Mucosa of stomach (tissue), 1 donor: Measurements from ENCODE around the gene CACTIN.

Experiments
- H3K27me3 ChIP-seq: one replicate; pipeline ENCODE4 v1.7.0; 2013; ENCODE audit warnings: mild to moderate bottlenecking, low read length; ENCODE audit not compliant: control insufficient read depth, insufficient read depth
- H3K36me3 ChIP-seq: one replicate; pipeline ENCODE4 v1.7.0; 2013; ENCODE audit warnings: low read length; ENCODE audit not compliant: control insufficient read depth, insufficient read depth
- H3K4me1 ChIP-seq: one replicate; pipeline ENCODE4 v1.7.0; 2013; ENCODE audit warnings: mild to moderate bottlenecking, low read length; ENCODE audit not compliant: control insufficient read depth, insufficient read depth
- H3K4me3 ChIP-seq: one replicate; pipeline ENCODE4 v1.7.0; 2013; ENCODE audit warnings: low read length
- H3K9ac ChIP-seq: one replicate; pipeline ENCODE4 v1.7.0; 2013; ENCODE audit warnings: mild to moderate bottlenecking, low read length, moderate library complexity
- H3K9me3 ChIP-seq: one replicate; pipeline ENCODE4 v1.7.0; 2013; ENCODE audit warnings: mild to moderate bottlenecking, low read length, moderate library complexity; ENCODE audit not compliant: control insufficient read depth
- donor health status: Pancreatic carcinoma.

The CACTIN gene

DNA sequence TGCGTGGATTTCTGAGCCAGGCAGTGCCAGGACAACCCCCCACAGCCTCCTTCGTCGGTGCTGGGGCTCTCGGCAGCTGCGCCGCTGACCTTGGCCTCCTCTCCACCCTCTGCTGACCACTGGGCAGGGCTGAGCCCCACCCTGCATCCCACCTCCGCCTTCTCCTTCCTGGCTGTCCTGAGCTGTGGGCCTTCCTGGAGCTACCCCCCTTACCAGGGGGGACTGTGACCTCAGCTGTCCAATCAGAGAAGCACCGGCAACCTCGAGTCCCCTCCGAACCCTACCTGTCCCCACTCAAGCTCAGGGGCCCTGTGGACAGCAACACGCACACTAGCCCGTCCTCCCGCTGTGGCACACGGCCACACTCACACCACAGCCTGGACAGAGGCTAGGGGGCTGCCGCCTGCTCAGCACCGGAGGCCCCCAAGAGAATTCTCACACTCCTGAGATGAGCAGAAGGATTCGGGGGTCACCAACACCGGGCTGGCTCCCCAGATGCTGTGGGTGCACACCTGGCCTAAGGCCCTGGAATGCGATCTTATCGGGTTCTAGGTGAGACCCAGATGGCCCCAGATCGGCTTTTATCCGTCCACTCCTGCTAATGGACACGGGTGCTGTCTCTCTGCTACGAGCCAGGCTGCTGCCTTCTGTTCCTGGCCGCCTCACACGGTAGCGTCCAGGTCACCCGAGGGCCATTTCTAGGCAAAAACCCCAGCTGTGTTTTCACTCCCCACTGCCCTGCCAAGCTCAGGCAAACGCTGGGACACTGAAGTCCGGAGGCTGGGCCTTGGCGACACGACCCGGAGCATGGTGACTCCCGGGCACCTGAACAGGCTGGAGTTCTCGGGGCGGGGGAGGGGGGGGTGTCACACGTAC lies 32.5 kb upstream of the CACTIN start:
- H3K4me3 ChIP-seq = no peak overlapping the region
- no peak overlapping the region for H3K9ac ChIP-seq
- no peaks in the 10 kb centered on the region for H3K4me1 ChIP-seq
- H3K9me3 ChIP-seq = no peaks in the 10 kb centered on the region
- no peaks in the 10 kb centered on the region for H3K27me3 ChIP-seq
- H3K36me3 ChIP-seq = peaks cover 17% of the 10 kb centered on the region

DNA sequence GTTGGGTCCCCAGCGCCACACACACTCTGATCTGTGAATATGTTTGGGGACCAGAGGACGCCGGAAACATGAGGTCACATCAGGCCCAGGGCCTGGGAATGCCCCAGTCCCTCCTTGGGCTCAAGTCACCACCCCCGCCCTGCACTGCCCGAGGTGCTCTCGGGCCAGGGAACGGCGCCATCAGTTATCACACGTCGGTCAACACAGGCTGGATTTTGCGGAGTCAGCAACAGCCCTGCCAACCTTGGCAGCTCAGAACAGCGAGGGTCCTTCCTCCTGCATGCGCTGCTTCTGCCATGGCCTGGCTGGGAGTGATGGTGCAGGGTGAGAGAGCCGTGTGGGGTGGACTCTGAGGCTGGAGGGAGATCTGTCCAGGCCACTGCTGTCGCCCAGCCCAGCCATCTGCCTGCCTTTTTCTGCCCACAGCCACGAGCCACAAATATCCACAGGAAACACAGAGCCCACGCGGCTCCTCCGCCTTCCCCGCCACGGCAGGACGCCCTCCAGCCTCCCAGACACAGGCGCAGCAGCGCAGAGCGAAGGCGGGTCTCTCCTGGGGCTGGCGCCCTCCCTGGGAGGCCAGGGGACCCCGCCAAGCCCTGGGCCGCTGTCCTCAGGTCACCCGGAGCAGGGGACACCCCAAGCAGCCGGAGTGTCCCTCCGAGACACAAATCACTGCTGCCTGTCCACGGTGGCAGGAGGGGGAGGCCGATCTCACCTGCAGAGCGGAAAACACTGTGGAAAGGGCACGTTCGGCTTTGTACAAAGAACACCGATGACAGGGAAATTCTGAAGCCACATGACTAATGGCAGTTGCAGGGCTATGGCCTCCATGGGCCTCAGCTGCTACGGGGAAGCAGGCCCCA lies 31.6 kb upstream of the CACTIN start:
- H3K4me3 ChIP-seq = no peak overlapping the region
- no peaks in the 10 kb centered on the region for H3K27me3 ChIP-seq
- no peak overlapping the region for H3K9ac ChIP-seq
- no peaks in the 10 kb centered on the region for H3K4me1 ChIP-seq
- peaks cover 9% of the 10 kb centered on the region for H3K36me3 ChIP-seq
- H3K9me3 ChIP-seq = no peaks in the 10 kb centered on the region

DNA sequence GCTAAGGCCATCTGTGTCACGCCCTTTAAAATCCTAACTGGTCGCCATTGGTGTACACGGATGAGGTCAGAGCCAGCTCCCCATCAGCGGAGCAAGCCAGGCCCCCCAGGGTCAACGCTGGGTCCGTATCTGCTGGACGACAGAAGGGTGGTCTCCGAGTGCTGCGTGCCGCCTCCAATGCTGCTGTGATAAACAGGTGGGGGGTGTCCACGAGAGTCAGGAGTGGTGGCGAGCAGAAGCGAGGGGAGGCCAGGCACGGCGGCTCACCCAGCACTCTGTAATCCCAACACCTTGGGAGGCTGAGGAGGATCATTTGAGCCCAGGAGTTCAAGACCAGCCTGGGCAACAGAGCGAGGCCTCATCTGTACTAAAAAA lies 30.8 kb upstream of the CACTIN start:
- Histone ChIP-seq H3K9ac (no peak overlapping the region), H3K4me3 (no peak overlapping the region), H3K4me1 (no peaks in the 10 kb centered on the region), H3K36me3 (peaks cover 6% of the 10 kb centered on the region), H3K9me3 (no peaks in the 10 kb centered on the region), H3K27me3 (no peaks in the 10 kb centered on the region)

DNA sequence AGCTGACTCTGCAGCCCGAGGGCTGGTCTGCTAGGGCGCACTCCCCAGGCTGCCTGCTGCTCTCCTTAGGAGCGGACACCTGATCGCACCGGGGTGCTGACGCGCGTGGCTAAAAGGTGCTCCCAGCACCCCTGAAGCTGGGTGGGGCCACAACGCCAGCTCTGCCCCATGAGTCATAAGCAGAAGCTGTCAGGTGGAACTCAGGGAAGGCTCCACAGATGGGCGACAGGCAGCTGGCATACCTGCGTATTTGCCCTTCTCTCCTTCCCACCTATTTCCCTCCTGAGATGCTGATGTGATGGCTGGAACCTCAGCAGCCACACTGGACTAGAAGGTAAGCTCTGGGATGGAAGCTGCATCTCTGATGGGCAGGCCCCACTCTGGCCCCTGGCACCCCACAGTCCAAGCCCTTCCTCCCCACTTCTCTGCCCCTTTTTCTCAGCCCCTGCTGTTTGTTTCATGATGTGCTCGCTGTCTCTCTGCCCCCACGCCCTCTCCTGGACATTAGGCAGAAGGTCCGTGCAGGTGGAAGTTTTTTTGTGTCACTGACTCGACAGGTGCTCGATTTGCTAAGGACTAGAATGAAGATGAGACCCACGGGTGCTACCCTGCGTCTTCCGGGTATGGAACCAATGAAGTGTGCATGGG lies 30.3 kb upstream of the CACTIN start:
- Histone ChIP-seq H3K27me3 (no peaks in the 10 kb centered on the region), H3K9ac (no peak overlapping the region), H3K36me3 (peaks cover 6% of the 10 kb centered on the region), H3K9me3 (no peaks in the 10 kb centered on the region), H3K4me3 (no peak overlapping the region), H3K4me1 (no peaks in the 10 kb centered on the region)

DNA sequence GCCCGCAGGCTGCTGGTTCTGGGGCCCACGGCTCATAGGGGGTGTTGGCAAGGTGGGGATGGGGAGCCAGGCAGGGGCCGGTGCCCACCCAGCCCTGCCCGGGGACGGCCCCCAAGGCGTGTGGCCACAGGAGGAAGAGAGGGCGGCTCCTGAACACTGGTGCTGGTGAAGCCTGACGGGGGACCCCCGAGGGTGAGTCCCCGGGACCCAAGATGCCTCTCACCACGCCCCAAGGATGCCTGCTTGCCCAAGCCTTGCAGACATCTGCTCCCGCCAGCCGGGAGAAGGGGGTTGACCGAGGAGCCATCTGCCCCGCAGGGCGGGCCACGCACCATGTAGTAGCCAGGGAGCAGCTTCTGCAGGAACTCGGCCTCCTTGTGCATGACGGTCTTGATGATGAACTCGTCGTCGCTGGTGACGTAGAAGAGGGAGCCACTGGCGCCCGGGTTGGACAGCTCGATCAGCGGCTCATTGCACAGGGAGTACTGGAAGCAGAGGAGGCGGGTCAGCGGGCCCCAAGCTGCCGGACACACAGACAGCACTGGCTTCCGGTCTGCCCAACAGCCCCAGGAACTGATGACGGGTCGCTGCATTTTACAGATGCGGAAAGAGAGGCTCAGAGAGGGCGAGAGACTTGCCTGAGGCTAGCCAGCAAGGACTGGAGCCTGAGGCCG lies 29.6 kb upstream of the CACTIN start:
- Histone ChIP-seq H3K9ac (no peak overlapping the region), H3K36me3 (peaks cover 6% of the 10 kb centered on the region), H3K9me3 (no peaks in the 10 kb centered on the region)

DNA sequence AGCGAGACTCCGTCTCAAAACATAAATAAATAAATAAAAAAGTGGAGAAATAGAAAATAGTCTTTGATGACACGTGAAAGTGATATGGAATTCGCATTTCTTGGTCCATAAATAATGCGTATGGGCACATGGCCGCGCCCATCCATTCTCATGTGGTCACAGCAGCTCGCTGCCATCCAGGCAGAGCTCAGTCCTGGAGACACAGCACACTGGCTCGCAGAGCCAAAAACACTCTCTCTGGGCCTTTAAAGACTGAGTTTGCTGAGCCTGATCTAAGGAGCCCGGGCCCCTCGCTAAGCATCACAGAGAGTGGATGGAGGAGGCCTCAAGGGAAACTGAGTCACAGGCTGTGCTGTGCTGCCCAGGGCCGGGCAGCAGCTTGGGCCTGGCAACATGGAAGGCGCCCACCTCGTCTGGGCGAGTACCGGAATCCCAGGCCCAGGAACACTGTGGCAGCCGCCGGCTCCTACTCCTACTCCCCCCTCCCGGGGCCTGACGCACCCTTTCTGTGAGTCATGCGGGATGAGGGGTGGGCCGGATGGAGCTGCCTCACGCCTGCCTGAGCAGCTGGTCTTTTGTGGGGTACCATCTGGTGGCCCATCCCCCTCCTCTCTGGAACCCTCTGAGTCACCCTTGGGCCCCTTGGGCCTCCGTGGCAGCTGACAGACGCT lies 28.9 kb upstream of the CACTIN start:
- Histone ChIP-seq H3K4me3 (no peak overlapping the region), H3K27me3 (no peaks in the 10 kb centered on the region), H3K9me3 (no peaks in the 10 kb centered on the region), H3K4me1 (no peaks in the 10 kb centered on the region), H3K9ac (no peak overlapping the region), H3K36me3 (peaks cover 6% of the 10 kb centered on the region)

More for the DNA sequence above, 29.6 kb upstream of the CACTIN start:
- Histone ChIP-seq H3K4me1 (no peaks in the 10 kb centered on the region), H3K4me3 (no peak overlapping the region), H3K27me3 (no peaks in the 10 kb centered on the region)

DNA sequence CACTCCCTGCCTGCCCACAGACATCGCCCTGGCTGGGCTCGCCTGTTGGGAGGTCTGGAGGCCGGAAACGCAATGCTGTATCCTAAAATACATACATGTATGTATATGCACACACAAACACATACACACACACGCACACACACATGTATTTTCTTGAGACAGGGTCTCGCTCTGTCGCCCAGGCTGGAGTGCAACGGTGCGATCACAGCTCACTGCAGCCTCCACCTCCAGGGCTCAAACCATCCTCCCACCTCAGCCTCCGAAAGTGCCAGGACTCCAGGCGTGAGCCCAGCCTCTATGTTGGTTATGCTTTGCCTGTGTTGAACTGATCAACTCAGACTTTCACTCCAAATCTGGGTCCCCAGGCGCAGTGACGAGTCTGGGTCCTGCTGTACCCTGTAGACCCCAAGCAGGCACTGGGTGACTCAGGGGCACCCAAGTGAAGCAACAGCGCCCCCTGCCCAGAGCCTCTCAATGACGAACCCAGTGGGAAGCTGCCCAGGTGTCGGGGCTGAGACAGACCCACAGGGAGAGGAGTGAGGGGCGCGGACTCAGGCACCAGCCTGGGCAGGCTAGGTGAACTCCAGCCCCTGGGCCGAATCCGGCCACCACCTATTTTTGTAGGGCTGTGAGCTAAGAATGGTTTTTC lies 27.4 kb upstream of the CACTIN start:
- Histone ChIP-seq H3K4me3 (no peak overlapping the region), H3K4me1 (no peaks in the 10 kb centered on the region), H3K9ac (no peak overlapping the region), H3K27me3 (no peaks in the 10 kb centered on the region), H3K36me3 (peaks cover 6% of the 10 kb centered on the region), H3K9me3 (no peaks in the 10 kb centered on the region)

DNA sequence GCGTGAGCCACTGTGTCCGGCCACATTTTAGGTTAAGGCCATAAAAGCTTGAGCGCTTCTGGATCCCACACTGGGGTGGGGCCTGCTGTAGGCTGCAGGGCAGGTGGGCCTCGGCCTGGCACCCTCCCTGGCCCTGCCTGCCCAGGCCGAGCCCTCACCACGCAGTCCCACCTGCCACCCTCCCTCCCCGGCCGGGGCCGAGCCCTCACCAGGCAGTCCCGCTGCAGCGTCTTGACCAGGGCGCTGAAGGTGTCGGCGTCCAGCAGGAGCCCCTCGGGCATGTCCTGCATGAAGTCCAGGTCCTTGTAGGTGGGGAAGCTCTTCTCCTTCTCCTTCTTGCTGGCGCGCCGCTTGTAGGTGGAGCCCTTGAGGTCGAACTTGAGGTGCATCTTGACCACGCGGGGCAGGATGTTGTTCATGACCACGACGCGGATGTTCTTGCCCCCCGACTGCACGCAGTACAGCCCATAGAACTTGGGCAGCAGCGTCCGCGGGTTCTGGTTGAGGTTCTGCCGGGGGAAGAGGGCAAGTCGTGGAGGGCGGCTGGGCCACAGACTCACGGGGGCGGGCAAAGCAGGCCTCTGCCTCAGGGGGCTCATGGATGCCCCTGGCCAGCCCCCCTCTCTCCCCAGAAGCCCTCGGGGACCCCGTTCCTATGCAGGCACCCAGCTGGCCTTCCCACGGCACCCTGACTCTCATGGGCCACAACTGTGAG lies 26.6 kb upstream of the CACTIN start:
- no peaks in the 10 kb centered on the region for H3K9me3 ChIP-seq
- no peaks in the 10 kb centered on the region for H3K4me1 ChIP-seq
- no peak overlapping the region for H3K4me3 ChIP-seq
- no peak overlapping the region for H3K9ac ChIP-seq
- H3K36me3 ChIP-seq = peaks cover 6% of the 10 kb centered on the region
- no peaks in the 10 kb centered on the region for H3K27me3 ChIP-seq

DNA sequence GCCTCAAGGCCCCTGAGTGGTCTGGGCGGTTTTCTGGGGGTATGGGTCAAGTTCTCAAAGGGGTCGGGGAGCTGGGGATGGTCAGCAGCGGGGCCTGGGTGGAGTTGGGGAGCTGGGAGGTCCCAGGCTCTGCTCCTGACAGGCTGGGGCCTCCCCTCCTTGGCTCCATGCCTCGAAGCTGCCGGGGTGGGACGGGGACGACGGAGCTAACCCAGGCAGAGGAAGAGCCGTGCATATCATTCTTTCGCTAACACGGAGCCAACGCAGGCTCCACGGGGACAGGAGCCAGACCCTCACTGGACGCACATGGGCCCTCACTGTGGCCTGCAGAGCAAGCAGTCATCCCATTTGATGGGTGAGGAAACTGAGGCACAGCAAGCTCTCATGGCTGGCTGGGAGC lies 25.8 kb upstream of the CACTIN start:
- H3K9ac ChIP-seq = no peak overlapping the region
- no peaks in the 10 kb centered on the region for H3K9me3 ChIP-seq
- no peaks in the 10 kb centered on the region for H3K4me1 ChIP-seq
- H3K27me3 ChIP-seq = no peaks in the 10 kb centered on the region
- H3K4me3 ChIP-seq = no peak overlapping the region
- peaks cover 6% of the 10 kb centered on the region for H3K36me3 ChIP-seq

DNA sequence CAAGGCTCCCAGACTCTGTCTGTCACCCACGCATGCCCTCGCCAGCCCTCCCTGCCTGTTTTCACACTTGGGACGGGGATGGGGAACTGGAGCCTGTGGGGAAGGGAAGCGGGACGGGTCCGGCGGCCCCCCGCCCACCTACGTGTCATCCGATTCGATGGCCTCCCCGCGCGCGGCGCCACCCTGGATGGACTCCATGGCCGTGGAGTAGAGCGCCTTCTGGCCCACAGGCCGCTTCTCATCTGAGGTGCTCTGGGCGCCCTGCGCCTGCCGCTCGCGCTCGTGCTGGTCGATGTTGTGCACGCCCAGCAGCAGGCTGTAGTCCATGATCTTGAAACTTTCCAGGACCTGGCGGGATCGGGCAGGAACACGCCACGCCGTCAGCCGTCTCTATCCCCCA lies 25.1 kb upstream of the CACTIN start:
- Histone ChIP-seq H3K36me3 (peaks cover under 1% of the 10 kb centered on the region), H3K9me3 (no peaks in the 10 kb centered on the region), H3K27me3 (no peaks in the 10 kb centered on the region), H3K9ac (no peak overlapping the region), H3K4me3 (no peak overlapping the region), H3K4me1 (no peaks in the 10 kb centered on the region)
